Measurements from ENCODE around the gene CAPZA1. TPM values are rescaled to one million over a fixed set of nuclear protein-coding genes. Genes with fewer than 3 reads are reported as not detected.

The CAPZA1 gene
- total RNA-seq, 1 experiment from 2014 or later: 108 TPM

DNA sequence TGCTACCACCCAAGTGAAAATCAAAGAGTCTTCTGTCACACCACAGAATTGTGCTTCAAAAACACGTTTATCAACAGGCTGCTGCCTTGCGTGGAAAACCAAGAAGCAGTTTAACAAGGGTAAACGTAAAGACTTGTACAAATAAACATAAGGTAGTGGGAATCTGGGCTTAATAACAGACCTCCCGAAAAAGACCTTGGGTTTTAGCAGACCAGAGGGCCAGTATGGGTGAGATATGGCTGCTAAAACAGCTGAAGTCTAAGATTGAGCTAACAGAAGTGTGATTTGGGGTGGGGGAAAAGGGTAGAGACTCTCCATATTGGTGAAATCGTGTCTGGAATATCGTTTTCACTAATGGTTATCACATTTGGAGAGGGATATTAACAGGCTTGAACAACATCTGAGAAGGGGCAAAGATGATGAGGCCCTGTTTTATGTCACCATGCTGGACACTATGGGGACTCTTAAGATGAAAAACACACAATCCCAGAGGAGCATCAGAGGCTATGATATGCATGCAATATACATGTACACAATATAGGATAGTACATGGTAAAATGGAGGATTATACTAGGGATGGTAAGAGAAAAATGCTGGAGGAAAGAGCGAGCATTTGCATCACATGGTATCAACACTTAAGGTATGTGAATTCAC, 56.2 kb downstream of the CAPZA1 start:
- no peak overlapping the region for H2BK120ac ChIP-seq (ENCODE audit: low read depth, low read length, poor library complexity, severe bottlenecking)
- no peak overlapping the region for H4K91ac ChIP-seq (ENCODE audit: insufficient read length, low read depth, low read length)
- no peaks in the 10 kb centered on the region for H3K9me3 ChIP-seq (ENCODE audit: control insufficient read depth, low read depth, low read length)
- H3K4me1 ChIP-seq (ENCODE audit: insufficient read depth, low read length): peaks cover 6% of the 10 kb centered on the region
- H3K27ac ChIP-seq (ENCODE audit: insufficient read length, low read depth, low read length): no peak overlapping the region
- H3K4me2 ChIP-seq (ENCODE audit: insufficient read depth, insufficient read length, low read length): peak overlapping the region; percentile 86
- Mint-ChIP-seq H3K9me3 (no peaks in the 10 kb centered on the region), H3K4me3 (peak overlapping the region; percentile 77 to 86), H3K27ac (no peak overlapping the region), H3K36me3 (ENCODE audit: insufficient read depth in 1 of 3, low read depth in 3 of 3) (peaks cover 3 to 20% (median 12%) of the 10 kb centered on the region in 3 experiments; a peak in 5 of 7 replicates), H3K27me3 (ENCODE audit: low read depth) (peaks cover 12% of the 10 kb centered on the region), H3K4me1 (peaks cover 43 to 48% of the 10 kb centered on the region in 2 experiments)
- no peak overlapping the region for H4K5ac ChIP-seq (ENCODE audit: insufficient read length, low read depth, low read length)
- no peak overlapping the region for H3T11ph ChIP-seq (ENCODE audit: low read length)
- peak overlapping the region; percentile 35 for H2AFZ ChIP-seq (ENCODE audit: low read length)
- peaks cover 14% of the 10 kb centered on the region for H3K23me2 ChIP-seq (ENCODE audit: insufficient read length, low read depth, low read length, poor library complexity, severe bottlenecking)
- H2BK20ac ChIP-seq (ENCODE audit: low read depth, low read length, poor library complexity, severe bottlenecking): no peak overlapping the region
- peak overlapping the region; percentile 79 for H3K9ac ChIP-seq (ENCODE audit: extremely low read depth, insufficient read length, low read length)
- H3K56ac ChIP-seq (ENCODE audit: insufficient read length, low read depth, low read length): no peak overlapping the region
- H3K79me1 ChIP-seq (ENCODE audit: insufficient read depth, low read depth, low read length, poor library complexity, severe bottlenecking): no peaks in the 10 kb centered on the region
- WGBS (ENCODE audit: extremely low coverage, insufficient read length, low lambda C conversion rate): no CpG with 5 or more reads among the region's 7 CpGs
- no peaks in the 10 kb centered on the region for H4K20me1 ChIP-seq (ENCODE audit: control insufficient read depth, insufficient read depth, insufficient read length)
- no peak overlapping the region for H2BK15ac ChIP-seq (ENCODE audit: low read depth, low read length)
- H2BK5ac ChIP-seq (ENCODE audit: insufficient read length, low read length): no peak overlapping the region
- no peak overlapping the region for H3K23ac ChIP-seq (ENCODE audit: insufficient read length, low read depth, low read length)
- peak overlapping the region; percentile 95; the same call in 1 of the 2 replicates for H3K14ac ChIP-seq (ENCODE audit: insufficient read depth, low read length)
- no peak overlapping the region for H3K18ac ChIP-seq (ENCODE audit: insufficient read length, low read depth, low read length)
- no peak overlapping the region for H4K8ac ChIP-seq (replicated peaks; ENCODE audit: insufficient read length, low read depth, low read length)
- no peak overlapping the region for H2AK5ac ChIP-seq (ENCODE audit: insufficient read length, low read length)
- no peak overlapping the region for H2BK12ac ChIP-seq (ENCODE audit: insufficient read length, low read depth, low read length)
- DNase-seq: no peak
- peaks cover 5% of the 10 kb centered on the region; the same call in 1 of the 2 replicates for H3K79me2 ChIP-seq (ENCODE audit: insufficient read depth, low read length)
- no peak for TF ChIP-seq CTCF (conservative IDR thresholded peaks at IDR 0.05)
- H3K4ac ChIP-seq (ENCODE audit: low read depth, low read length): no peak overlapping the region
- H3K27me3 ChIP-seq (ENCODE audit: insufficient read depth, low read length): peaks cover 6% of the 10 kb centered on the region; the same call in 1 of the 2 replicates

Data from H9 (cell line).